Neural crest cell (in vitro differentiated cells): Measurements from ENCODE around the gene FANCC. TPM values are rescaled to one million over a fixed set of nuclear protein-coding genes. Genes with fewer than 3 reads are reported as not detected.
A peak's percentile ranks its signal among the peaks of the same experiment; 100 is the strongest.

Experiments
- DNase-seq: peaks from one replicate; pipeline ENCODE4 v3.0.0; 2021; ENCODE audit warnings: low read depth, mixed read lengths, low spot score
- H3K27ac Mint-ChIP-seq: one replicate; pipeline ENCODE4 v1.8.0; 2021; ENCODE audit warnings: mild to moderate bottlenecking, mixed read lengths; ENCODE audit not compliant: unreplicated experiment
- H3K27me3 Mint-ChIP-seq: 2 replicates; pipeline ENCODE4 v1.8.0; 2021; ENCODE audit warnings: low read depth, mild to moderate bottlenecking, mixed read lengths
- H3K36me3 Mint-ChIP-seq: 2 replicates; pipeline ENCODE4 v1.8.0; 2021; ENCODE audit warnings: low read depth, mild to moderate bottlenecking, mixed read lengths
- H3K4me1 Mint-ChIP-seq: 2 replicates; pipeline ENCODE4 v1.8.0; 2021; ENCODE audit warnings: mixed read lengths
- H3K4me3 Mint-ChIP-seq: one replicate; pipeline ENCODE4 v1.8.0; 2021; ENCODE audit warnings: mild to moderate bottlenecking, mixed read lengths
- H3K9me3 Mint-ChIP-seq: 2 replicates; pipeline ENCODE4 v1.8.0; 2021; ENCODE audit warnings: mixed read lengths
- CTCF ChIP-seq: fragments of 200-600 bp; sonication (generic); conservative IDR thresholded peaks from 2 replicates; pipeline ENCODE4 v1.5.0; 2021; ENCODE audit warnings: antibody characterized with exemption, mild to moderate bottlenecking
- total RNA-seq: library from RNA; stranded (reverse); gene quantifications from 2 replicates; pipeline ENCODE4 v1.2.1, GENCODE V29; 2021

The FANCC gene
- total RNA-seq, 1 donor from 2014 or later = 24.6 TPM

- TF ChIP-seq CTCF = no peak
Measured at GRCh38 chr9:95104980-95105379, 212.5 kb downstream of the FANCC start.

GRCh38 chr9:95104581-95104960, 212.9 kb downstream of the FANCC start:
- DNase-seq = no peak
- no peak for TF ChIP-seq CTCF
- H3K27me3 Mint-ChIP-seq = no peaks in the 10 kb centered on the region
- no peaks in the 10 kb centered on the region for H3K9me3 Mint-ChIP-seq
- no peak overlapping the region for H3K27ac Mint-ChIP-seq
- no peak overlapping the region for H3K4me3 Mint-ChIP-seq
- peaks cover 15% of the 10 kb centered on the region for H3K36me3 Mint-ChIP-seq
- H3K4me1 Mint-ChIP-seq = peaks cover 18% of the 10 kb centered on the region

More at GRCh38 chr9:95104980-95105379, 212.5 kb downstream of the FANCC start:
- Mint-ChIP-seq H3K27ac (no peak overlapping the region), H3K4me1 (peaks cover 18% of the 10 kb centered on the region), H3K36me3 (peaks cover 16% of the 10 kb centered on the region), H3K4me3 (no peak overlapping the region), H3K27me3 (no peaks in the 10 kb centered on the region), H3K9me3 (no peaks in the 10 kb centered on the region)
- no peak for DNase-seq

- Mint-ChIP-seq H3K4me3 (no peak overlapping the region), H3K4me1 (peaks cover 18% of the 10 kb centered on the region), H3K27ac (no peak overlapping the region), H3K9me3 (no peaks in the 10 kb centered on the region), H3K27me3 (no peaks in the 10 kb centered on the region), H3K36me3 (peaks cover 13% of the 10 kb centered on the region)
- no peak for TF ChIP-seq CTCF
- DNase-seq = no peak
Measured at GRCh38 chr9:95103871-95104580, 213.5 kb downstream of the FANCC start.

GRCh38 chr9:95103281-95103771, 214.2 kb downstream of the FANCC start:
- no peak for TF ChIP-seq CTCF
- H3K4me1 Mint-ChIP-seq = peaks cover 19% of the 10 kb centered on the region
- no peaks in the 10 kb centered on the region for H3K27me3 Mint-ChIP-seq
- peak overlapping the region; percentile 50 for H3K27ac Mint-ChIP-seq
- no peak overlapping the region for H3K4me3 Mint-ChIP-seq
- peaks cover 15% of the 10 kb centered on the region for H3K36me3 Mint-ChIP-seq
- H3K9me3 Mint-ChIP-seq = no peaks in the 10 kb centered on the region
- no peak for DNase-seq

- Mint-ChIP-seq H3K4me3 (no peak overlapping the region), H3K4me1 (peaks cover 22% of the 10 kb centered on the region), H3K27me3 (no peaks in the 10 kb centered on the region), H3K27ac (no peak overlapping the region), H3K9me3 (no peaks in the 10 kb centered on the region), H3K36me3 (peaks cover 20% of the 10 kb centered on the region)
- DNase-seq = no peak
- TF ChIP-seq CTCF = no peak
Measured at GRCh38 chr9:95102572-95102971, 214.9 kb downstream of the FANCC start.
